Stimulated activated CD8-positive, alpha-beta memory T cell treated with anti-CD3 and anti-CD28 coated beads, Interleukin-4, amount 100 ng/mL, for 24 hours (primary cell): ENCODE measurements around the gene CA12.
"Not testable (repeated sequence)": the region's sequence is repeated elsewhere in the genome, so short reads cannot be mapped to it uniquely, and the experiment has no call there.

ENCODE experiments used
- DNase-seq: peaks from one replicate; pipeline ENCODE4 v3.0.0-alpha.2; 2020; ENCODE audit warnings: low read depth

The CA12 gene

GRCh38 chr15:63357061-63357460 lies 24.6 kb downstream of the CA12 start:
- no peak for DNase-seq

GRCh38 chr15:63354821-63355650 lies 26.6 kb downstream of the CA12 start:
- no peak for DNase-seq

- no peak for DNase-seq
These were observed 27.8 kb downstream of the CA12 start for GRCh38 chr15:63353887-63354286.

GRCh38 chr15:63353261-63353660 lies 28.4 kb downstream of the CA12 start:
- DNase-seq = no peak

GRCh38 chr15:63352808-63353207 lies 28.8 kb downstream of the CA12 start:
- DNase-seq = no peak

GRCh38 chr15:63351170-63351569 lies 30.5 kb downstream of the CA12 start:
- no peak for DNase-seq

GRCh38 chr15:63350178-63350621 lies 31.4 kb downstream of the CA12 start:
- no peak for DNase-seq

GRCh38 chr15:63349621-63350020 lies 32.0 kb downstream of the CA12 start:
- no peak for DNase-seq

- no peak for DNase-seq
These were observed 32.5 kb downstream of the CA12 start for GRCh38 chr15:63349156-63349555.

- DNase-seq = no peak
These were observed 33.3 kb downstream of the CA12 start for GRCh38 chr15:63348392-63348791.

GRCh38 chr15:63347074-63347857 lies 34.4 kb downstream of the CA12 start:
- no peak for DNase-seq

- no peak for DNase-seq
These were observed 36.3 kb downstream of the CA12 start for GRCh38 chr15:63345391-63345752.

- no peak for DNase-seq
These were observed 36.8 kb downstream of the CA12 start for GRCh38 chr15:63344731-63345390.

GRCh38 chr15:63342996-63343562 lies 38.6 kb downstream of the CA12 start:
- DNase-seq = not testable (repeated sequence)

GRCh38 chr15:63341898-63342297 lies 39.7 kb downstream of the CA12 start:
- no peak for DNase-seq

- DNase-seq = no peak
These were observed 40.8 kb downstream of the CA12 start for GRCh38 chr15:63340878-63341277.

- no peak for DNase-seq
These were observed 41.3 kb downstream of the CA12 start for GRCh38 chr15:63340353-63340752.

GRCh38 chr15:63339836-63340235 lies 41.8 kb downstream of the CA12 start:
- no peak for DNase-seq

GRCh38 chr15:63339006-63339766 lies 42.5 kb downstream of the CA12 start:
- no peak for DNase-seq

GRCh38 chr15:63338170-63338569 lies 43.5 kb downstream of the CA12 start:
- DNase-seq = no peak

GRCh38 chr15:63337046-63337445 lies 44.6 kb downstream of the CA12 start:
- DNase-seq = no peak
